B cell (primary cell): ENCODE data around the gene ARHGAP22.

Experiments
- EZH2 ChIP-seq: IDR thresholded peaks from 2 replicates; pipeline ENCODE4 v1.6.1; 2012; ENCODE audit warnings: borderline replicate concordance, low read depth, mild to moderate bottlenecking, moderate library complexity, low read length; ENCODE audit not compliant: insufficient read depth, poor library complexity, severe bottlenecking
- TF ChIP-seq, protein P1 (sequence below): fragments of 200-600 bp; IDR thresholded peaks from one replicate; pipeline ENCODE4 v1.8.0; 2022; ENCODE audit warnings: antibody characterized with exemption, mild to moderate bottlenecking

DNA sequence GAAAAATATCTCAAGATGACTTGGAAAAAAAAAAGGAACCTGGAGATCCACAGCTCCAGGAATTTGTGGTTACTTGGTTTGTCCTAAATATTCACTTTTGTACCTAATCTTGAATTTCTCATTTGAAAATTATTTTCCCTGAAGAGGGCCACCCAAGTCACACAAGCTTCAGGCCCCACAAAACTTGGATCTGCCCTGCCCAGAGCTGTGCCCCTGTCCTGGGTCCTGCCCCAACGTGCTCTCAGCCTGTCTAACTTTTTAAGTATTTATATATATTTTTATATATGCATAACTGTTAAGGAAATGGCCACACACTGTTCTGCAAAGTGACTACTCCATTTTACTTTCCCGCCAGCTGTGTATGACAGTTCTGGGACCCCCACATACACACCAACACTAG lies 123.5 kb downstream of the ARHGAP22 start:
- TF ChIP-seq, protein P1, sequence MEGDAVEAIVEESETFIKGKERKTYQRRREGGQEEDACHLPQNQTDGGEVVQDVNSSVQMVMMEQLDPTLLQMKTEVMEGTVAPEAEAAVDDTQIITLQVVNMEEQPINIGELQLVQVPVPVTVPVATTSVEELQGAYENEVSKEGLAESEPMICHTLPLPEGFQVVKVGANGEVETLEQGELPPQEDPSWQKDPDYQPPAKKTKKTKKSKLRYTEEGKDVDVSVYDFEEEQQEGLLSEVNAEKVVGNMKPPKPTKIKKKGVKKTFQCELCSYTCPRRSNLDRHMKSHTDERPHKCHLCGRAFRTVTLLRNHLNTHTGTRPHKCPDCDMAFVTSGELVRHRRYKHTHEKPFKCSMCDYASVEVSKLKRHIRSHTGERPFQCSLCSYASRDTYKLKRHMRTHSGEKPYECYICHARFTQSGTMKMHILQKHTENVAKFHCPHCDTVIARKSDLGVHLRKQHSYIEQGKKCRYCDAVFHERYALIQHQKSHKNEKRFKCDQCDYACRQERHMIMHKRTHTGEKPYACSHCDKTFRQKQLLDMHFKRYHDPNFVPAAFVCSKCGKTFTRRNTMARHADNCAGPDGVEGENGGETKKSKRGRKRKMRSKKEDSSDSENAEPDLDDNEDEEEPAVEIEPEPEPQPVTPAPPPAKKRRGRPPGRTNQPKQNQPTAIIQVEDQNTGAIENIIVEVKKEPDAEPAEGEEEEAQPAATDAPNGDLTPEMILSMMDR, result no peak
- no peak for TF ChIP-seq EZH2
